Uterus (tissue), 4 donors: ENCODE data around the gene CAMTA1. TPM values are rescaled to one million over a fixed set of nuclear protein-coding genes. Genes with fewer than 3 reads are reported as not detected.

Experiments
- DNase-seq, 2 donors: peaks; one replicate each; pipeline ENCODE4 v3.0.0-alpha.2; 2019 to 2020
- H3K27ac ChIP-seq, 2 donors: fragments of 200-600 bp; sonication (generic); 1 replicate in 1 of 2; 2 replicates in 1 of 2; pipeline ENCODE4 v1.5.1; 2016 to 2018
- H3K27me3 ChIP-seq, 2 donors: fragments of 200-600 bp; sonication (generic); one replicate each; pipeline ENCODE4 v1.5.1; 2018 to 2019; ENCODE audit warnings: control low read depth in 1 of 2
- H3K36me3 ChIP-seq, 2 donors: fragments of 200-600 bp; sonication (generic); one replicate each; pipeline ENCODE4 v1.5.1; 2019; ENCODE audit warnings: control low read depth in 1 of 2
- H3K4me1 ChIP-seq, 2 donors: fragments of 200-600 bp; sonication (generic); one replicate each; pipeline ENCODE4 v1.5.1; 2018 to 2019; ENCODE audit warnings: control low read depth in 1 of 2
- H3K4me3 ChIP-seq, 2 donors: fragments of 200-600 bp; sonication (generic); 1 replicate in 1 of 2; 2 replicates in 1 of 2; pipeline ENCODE4 v1.5.1; 2018 to 2019; ENCODE audit warnings: mild to moderate bottlenecking in 1 of 2
- H3K9me3 ChIP-seq, 2 donors: fragments of 200-600 bp; sonication (generic); one replicate each; pipeline ENCODE4 v1.5.1; 2019; ENCODE audit warnings: control low read depth in 1 of 2
- CTCF ChIP-seq, 4 experiments: fragments of 200-600 bp in 2 of 4; fragments of 450-650 bp in 2 of 4; sonication (generic) in 2 of 4; IDR thresholded peaks; one replicate each; pipeline ENCODE4 v1.5.1; 2016 to 2019; ENCODE audit warnings: antibody characterized with exemption in 4 of 4, mild to moderate bottlenecking in 2 of 4, moderate library complexity in 1 of 4
- POLR2A ChIP-seq, 2 donors: fragments of 450-650 bp; IDR thresholded peaks; one replicate each; pipeline ENCODE4 v1.6.1; 2016; ENCODE audit warnings: antibody characterized with exemption in 2 of 2, mild to moderate bottlenecking in 1 of 2, moderate library complexity in 1 of 2
- intact Hi-C: fragments of 100-400 bp; cut with DNase I; formaldehyde crosslinking; loops from one replicate; pipeline ENCODE4 v1.15.1; 2023; ENCODE audit warnings: low total_unique reads
- total RNA-seq, 4 donors: library from RNA; depleted of rRNA in 3 of 4; stranded (reverse); fragments of >200 nt in 3 of 4; gene quantifications; one replicate each; pipeline versions ENCODE4 v1.1.0 to v1.2.4, GENCODE V29; 2014 to 2023
- donor health status: DM: yes; HTN: yes; CAD: no.

The CAMTA1 gene
- total RNA-seq, 4 donors from 2014 or later = 29.7 to 427 (median 64.8) TPM

GRCh38 chr1:6972399-6972798, 187.1 kb downstream of the CAMTA1 start:
- DNase-seq = no peak
- no peak overlapping the region for H3K27ac ChIP-seq
- TF ChIP-seq CTCF (IDR thresholded peaks at IDR 0.05) (no peak), POLR2A (IDR thresholded peaks at IDR 0.05) (no peak)
- intact Hi-C loops = no loop called here
- no peaks in the 10 kb centered on the region for H3K27me3 ChIP-seq
- H3K4me3 ChIP-seq = no peak overlapping the region
- H3K36me3 ChIP-seq = no peaks in the 10 kb centered on the region
- H3K9me3 ChIP-seq = no peaks in the 10 kb centered on the region
- no peaks in the 10 kb centered on the region for H3K4me1 ChIP-seq

- no peak overlapping the region for H3K27ac ChIP-seq
- no peaks in the 10 kb centered on the region for H3K36me3 ChIP-seq
- intact Hi-C loops = no loop called here
- DNase-seq = no peak
- no peak for TF ChIP-seq POLR2A (IDR thresholded peaks at IDR 0.05)
- TF ChIP-seq CTCF (IDR thresholded peaks at IDR 0.05) = no peak
- H3K4me1 ChIP-seq = no peaks in the 10 kb centered on the region
- no peak overlapping the region for H3K4me3 ChIP-seq
- H3K27me3 ChIP-seq = no peaks in the 10 kb centered on the region
- H3K9me3 ChIP-seq = no peaks in the 10 kb centered on the region
Measured at GRCh38 chr1:6975331-6976043, 190.2 kb downstream of the CAMTA1 start.

- Histone ChIP-seq H3K27me3 (no peaks in the 10 kb centered on the region), H3K4me1 (no peaks in the 10 kb centered on the region), H3K36me3 (no peaks in the 10 kb centered on the region), H3K27ac (no peak overlapping the region), H3K9me3 (no peaks in the 10 kb centered on the region), H3K4me3 (no peak overlapping the region)
- no peak for DNase-seq
- intact Hi-C loops = no loop called here
- no peak for TF ChIP-seq CTCF (IDR thresholded peaks at IDR 0.05)
- TF ChIP-seq POLR2A (IDR thresholded peaks at IDR 0.05) = no peak
Measured at GRCh38 chr1:6976044-6976375, 190.8 kb downstream of the CAMTA1 start.

DNA sequence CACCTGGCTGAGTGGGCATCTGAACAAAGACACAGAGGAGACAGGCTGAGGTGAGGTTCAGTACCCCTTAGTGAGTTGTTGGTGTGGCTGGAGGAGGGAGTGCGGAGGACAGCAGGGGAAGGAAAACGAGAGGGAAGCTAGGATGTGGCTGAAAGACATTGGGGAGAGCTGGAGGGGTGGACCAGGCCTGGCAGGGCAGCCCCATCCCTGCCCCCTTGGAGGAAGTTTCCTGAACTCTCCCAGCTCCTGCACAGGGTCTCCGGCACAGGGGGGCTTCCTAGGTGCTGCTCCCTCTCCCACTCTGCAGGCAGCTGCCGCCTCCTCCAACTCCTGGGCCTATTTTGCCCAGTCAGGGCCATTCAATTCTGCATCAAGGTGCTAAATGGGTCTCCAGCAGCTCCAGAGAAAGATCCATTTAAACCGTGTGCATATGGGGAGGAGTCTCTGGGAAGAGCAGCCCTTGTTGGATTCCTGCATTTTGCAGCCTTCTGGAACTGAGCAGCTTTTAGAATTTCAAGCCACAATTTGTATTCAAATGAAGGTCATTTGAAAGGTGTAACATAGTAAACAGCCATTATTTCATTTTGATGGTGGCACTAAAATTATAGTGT, 193.9 kb downstream of the CAMTA1 start:
- TF ChIP-seq POLR2A (IDR thresholded peaks at IDR 0.05) = no peak
- no peak for TF ChIP-seq CTCF (IDR thresholded peaks at IDR 0.05)
- Histone ChIP-seq H3K27me3 (no peaks in the 10 kb centered on the region), H3K36me3 (no peaks in the 10 kb centered on the region), H3K9me3 (no peaks in the 10 kb centered on the region), H3K4me1 (no peaks in the 10 kb centered on the region), H3K27ac (no peak overlapping the region), H3K4me3 (no peak overlapping the region)
- DNase-seq = no peak
- intact Hi-C loops = no loop called here

DNA sequence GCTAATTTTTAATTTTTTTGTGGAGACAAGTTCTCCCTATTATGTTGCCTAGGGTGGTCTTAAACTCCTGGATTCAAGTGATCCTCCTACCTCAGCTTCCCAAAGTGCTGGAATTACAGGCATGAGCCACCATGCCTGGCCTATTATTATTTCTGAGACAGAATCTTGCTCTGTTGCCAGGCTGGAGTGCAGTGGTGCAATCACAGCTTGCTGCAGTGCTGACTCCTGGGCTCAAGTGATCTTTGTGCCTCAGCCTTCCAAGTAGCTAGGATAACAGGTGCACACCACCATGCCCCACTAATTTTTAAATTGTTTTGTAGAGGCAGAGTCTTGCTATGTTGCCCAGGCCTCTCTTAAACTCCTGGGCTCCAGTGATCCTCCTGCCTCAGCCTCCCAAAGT, 196.3 kb downstream of the CAMTA1 start:
- Histone ChIP-seq H3K4me3 (no peak overlapping the region), H3K27ac (no peak overlapping the region), H3K4me1 (no peaks in the 10 kb centered on the region), H3K36me3 (no peaks in the 10 kb centered on the region), H3K9me3 (no peaks in the 10 kb centered on the region), H3K27me3 (no peaks in the 10 kb centered on the region)
- intact Hi-C loops = no loop called here
- DNase-seq = no peak
- no peak for TF ChIP-seq POLR2A (IDR thresholded peaks at IDR 0.05)
- no peak for TF ChIP-seq CTCF (IDR thresholded peaks at IDR 0.05)
